Stimulated activated CD4-positive, alpha-beta T cell treated with anti-CD3 and anti-CD28 coated beads, Interleukin-12 subunit alpha, Interleukin-12 subunit beta, amount 100 ng/mL, for 4 hours (primary cell): ENCODE results near the gene DCAF6.
A peak's percentile ranks its signal among the peaks of the same experiment; 100 is the strongest.
"Not testable (repeated sequence)": the region's sequence is repeated elsewhere in the genome, so short reads cannot be mapped to it uniquely, and the experiment has no call there.

Experiments used
- DNase-seq: peaks from one replicate; pipeline ENCODE4 v3.0.0-alpha.2; 2020

DCAF6 gene

GRCh38 chr1:168032029-168032428 is 95.5 kb downstream of the DCAF6 start:
- DNase-seq = no peak

- no peak for DNase-seq
These were observed 98.9 kb downstream of the DCAF6 start for GRCh38 chr1:168035345-168035744.

- no peak for DNase-seq
These were observed 105.9 kb downstream of the DCAF6 start for GRCh38 chr1:168042362-168042761.

- no peak for DNase-seq
These were observed 108.8 kb downstream of the DCAF6 start for GRCh38 chr1:168045311-168045710.

- no peak for DNase-seq
These were observed 113.8 kb downstream of the DCAF6 start for GRCh38 chr1:168050307-168050706.

- no peak for DNase-seq
These were observed 114.4 kb downstream of the DCAF6 start for GRCh38 chr1:168050880-168051279.

- no peak for DNase-seq
These were observed 117.2 kb downstream of the DCAF6 start for GRCh38 chr1:168053681-168054080.

GRCh38 chr1:168054117-168054516 is 117.6 kb downstream of the DCAF6 start:
- DNase-seq = no peak

GRCh38 chr1:168056152-168056551 is 119.7 kb downstream of the DCAF6 start:
- not testable (repeated sequence) for DNase-seq

GRCh38 chr1:168057355-168057754 is 120.9 kb downstream of the DCAF6 start:
- no peak for DNase-seq

- no peak for DNase-seq
These were observed 121.4 kb downstream of the DCAF6 start for GRCh38 chr1:168057921-168058320.

- DNase-seq = no peak
These were observed 127.7 kb downstream of the DCAF6 start for GRCh38 chr1:168064216-168064615.

- no peak for DNase-seq
These were observed 129.0 kb downstream of the DCAF6 start for GRCh38 chr1:168065506-168065905.

GRCh38 chr1:168069384-168069783 is 132.9 kb downstream of the DCAF6 start:
- no peak for DNase-seq

GRCh38 chr1:168079761-168080160 is 143.3 kb downstream of the DCAF6 start:
- DNase-seq = no peak

GRCh38 chr1:168081373-168082007 is 145.0 kb downstream of the DCAF6 start:
- DNase-seq = no peak

GRCh38 chr1:168082008-168082876 is 145.8 kb downstream of the DCAF6 start:
- DNase-seq = peak; percentile 58

- no peak for DNase-seq
These were observed 147.2 kb downstream of the DCAF6 start for GRCh38 chr1:168083456-168084325.

- peak; percentile 60 for DNase-seq
These were observed 148.1 kb downstream of the DCAF6 start for GRCh38 chr1:168084396-168085231.

GRCh38 chr1:168085401-168085872 is 149.0 kb downstream of the DCAF6 start:
- no peak for DNase-seq

GRCh38 chr1:168086438-168086837 is 150.0 kb downstream of the DCAF6 start:
- DNase-seq = no peak

- no peak for DNase-seq
These were observed 151.2 kb downstream of the DCAF6 start for GRCh38 chr1:168087696-168088095.
